HG03460 (cell line): ENCODE data around the gene PAWR.
"Not testable (repeated sequence)": the region's sequence is repeated elsewhere in the genome, so short reads cannot be mapped to it uniquely, and the experiment has no call there.

ENCODE experiments used
- ATAC-seq: cut with Tn5 transposase; IDR thresholded peaks from one replicate; pipeline ENCODE4 v1.9.1; 2021; ENCODE audit not compliant: unreplicated experiment

The PAWR gene

DNA sequence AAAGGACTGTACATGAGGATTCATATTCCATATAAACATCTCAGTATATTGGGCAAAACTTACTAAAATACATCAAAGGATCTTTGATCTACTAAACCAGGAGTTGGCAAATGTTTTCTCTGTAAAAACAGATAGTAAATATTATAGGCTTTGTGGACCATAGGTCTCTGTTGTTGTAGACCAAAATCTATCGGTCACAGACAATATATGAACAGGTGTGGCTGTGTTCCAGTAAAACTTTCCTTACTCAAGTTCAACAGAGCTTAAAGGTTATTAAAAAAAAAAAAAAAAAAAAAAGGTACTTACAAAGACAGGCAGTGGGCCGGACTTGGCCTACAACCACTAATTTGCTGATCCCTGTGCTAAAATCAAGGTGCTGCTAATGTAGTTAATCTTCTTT lies 40.3 kb downstream of the PAWR start:
- no peak for ATAC-seq

DNA sequence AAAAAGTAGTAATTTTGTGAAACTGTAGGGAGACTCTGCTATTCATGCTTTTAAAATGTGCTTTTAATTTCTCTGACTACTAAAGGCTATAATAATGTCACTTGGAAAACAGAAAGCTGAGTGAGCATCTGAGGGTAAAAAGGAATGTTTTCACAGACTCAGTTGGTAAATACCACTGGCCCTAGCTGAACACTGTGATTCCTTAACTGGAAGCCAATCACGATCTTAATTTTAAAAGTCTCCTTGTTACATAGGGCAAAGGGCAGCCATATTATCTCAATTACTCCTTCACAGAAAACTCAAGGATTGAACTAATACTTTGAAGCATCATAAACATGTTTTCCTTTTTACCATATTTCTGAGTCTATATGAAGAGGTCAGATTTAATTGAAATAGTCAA lies 41.9 kb downstream of the PAWR start:
- no peak for ATAC-seq

DNA sequence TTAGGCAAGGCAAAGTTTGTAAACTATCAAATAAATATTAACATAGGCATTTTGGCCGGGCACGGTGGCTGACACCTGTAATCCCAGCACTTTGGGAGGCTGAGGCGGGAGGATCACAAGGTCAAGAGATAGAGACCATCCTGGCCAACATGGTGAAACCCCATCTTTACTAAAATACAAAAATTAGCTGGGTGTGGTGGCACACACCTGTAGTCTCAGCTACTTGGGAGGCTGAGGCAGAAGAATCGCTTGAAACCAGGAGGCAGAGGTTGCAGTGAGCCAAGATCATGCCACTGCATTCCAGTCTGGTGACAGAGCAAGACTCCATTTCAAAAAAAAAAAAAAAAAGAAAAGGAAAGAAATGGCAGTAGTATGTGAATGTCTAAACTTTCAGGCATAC lies 43.9 kb downstream of the PAWR start:
- not testable (repeated sequence) for ATAC-seq

DNA sequence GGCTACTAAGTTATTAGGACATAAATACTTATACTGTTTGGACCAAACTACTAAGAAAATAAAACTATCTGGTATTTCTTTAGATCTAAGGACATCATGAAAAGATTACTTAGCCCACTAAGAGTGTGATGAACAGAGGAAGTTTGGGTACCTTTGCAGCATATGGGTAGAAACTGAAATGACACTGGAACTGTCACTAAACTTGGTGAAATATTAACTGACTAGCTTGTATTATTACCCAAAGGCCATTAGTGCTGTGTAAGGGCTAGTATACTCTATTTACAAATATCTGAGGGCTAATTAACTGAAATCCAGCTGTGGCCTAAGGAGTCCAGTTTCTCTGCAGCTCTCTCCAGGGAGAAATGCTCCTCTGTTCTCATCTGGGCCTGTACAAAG lies 45.5 kb downstream of the PAWR start:
- peak; percentile 99 for ATAC-seq

DNA sequence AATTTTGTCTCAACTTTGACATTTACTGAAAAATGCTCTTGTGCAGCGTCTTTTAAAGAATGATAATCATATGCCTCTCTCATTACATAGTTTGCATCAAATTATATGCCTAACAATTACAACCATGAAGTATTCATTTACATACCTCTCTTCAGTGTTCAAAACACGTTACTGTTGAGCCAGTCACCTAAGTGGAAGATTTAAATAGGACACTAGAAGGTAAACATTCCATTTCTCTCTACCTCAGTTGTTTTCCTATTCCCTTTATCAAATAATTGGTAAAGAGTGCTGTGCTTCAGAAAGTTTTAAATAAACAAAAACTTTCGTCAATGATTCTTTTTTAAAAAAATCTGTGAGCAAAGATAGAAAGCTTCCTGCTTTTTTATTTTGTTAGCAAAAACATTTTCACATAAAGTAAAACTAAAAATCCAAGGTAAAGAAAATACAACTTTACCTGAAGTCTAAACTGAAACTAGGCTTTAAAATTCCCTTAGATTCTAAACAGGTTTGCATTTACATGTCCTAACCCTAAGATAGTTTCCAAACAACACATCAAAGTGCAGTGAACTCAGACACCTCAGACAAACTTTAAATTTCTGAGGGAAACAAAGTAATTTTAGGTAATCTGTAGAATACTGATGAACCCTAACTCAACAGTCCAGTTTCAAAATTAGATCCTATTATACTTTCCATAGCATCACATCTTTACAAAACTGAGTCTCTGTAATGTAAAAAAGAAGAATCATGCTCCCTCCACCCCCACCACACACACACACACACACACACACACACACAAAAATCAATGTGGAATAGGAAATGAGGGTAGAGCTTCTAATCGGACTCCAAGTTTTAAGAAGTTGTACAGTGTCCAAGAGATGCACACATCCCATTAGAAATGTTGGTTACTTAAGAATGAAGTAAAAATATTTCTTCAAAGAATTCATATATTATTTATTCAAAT lies 46.2 kb downstream of the PAWR start:
- peak; percentile 26 for ATAC-seq

DNA sequence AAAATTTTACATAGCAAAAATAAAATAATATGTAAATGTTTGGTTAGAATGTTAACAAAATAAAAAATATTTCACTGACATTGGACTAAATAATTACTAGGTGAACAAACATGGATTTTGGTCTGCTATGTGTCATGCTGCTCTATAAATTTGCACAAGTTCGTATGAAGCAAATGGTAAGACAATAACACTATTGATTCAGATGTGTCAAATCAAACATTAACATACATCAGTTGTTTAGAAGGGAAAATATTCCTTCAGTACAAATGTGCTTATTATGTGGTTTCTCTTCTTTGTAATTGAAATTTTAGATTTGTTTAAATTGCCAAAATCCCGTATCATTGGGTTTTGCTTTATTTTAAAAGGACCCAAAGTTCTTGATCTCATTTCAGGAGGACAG lies 46.9 kb downstream of the PAWR start:
- no peak for ATAC-seq

DNA sequence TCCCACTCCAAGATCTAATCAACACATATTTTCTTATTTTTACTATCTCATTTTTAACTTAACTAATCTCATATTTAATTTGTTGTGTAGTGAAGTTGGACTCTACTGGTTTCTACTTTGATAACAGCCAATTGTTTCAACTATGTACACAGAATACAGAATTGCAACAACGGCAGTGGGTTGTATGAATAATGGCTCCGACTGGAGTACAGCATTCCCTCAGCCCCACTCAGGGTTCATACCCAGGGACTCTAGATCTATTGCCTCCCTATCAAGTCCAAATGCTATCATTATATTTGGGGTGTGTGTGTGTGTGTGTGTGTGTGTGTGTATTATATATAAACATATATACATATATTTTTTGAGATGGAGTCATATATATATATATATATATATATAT lies 52.3 kb downstream of the PAWR start:
- ATAC-seq, result no peak

DNA sequence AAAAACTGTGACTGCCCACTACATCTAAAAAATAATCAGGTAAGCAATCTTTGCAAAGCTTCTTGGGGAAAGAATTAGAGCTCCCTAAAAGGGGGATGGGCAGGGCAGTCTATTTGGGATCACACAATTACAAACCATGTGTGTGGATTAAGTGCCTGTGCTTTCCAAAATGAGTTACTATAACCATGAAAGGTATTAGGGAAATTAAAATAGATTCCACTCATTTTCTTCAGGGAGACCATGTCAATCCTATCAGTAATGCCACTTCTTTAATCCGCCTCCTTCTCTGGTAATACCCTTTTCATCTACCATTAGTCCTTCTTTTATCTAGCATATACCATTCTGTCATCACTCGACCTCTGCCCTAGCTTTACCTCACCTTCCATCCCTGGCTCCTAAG lies 53.7 kb downstream of the PAWR start:
- ATAC-seq, result no peak

DNA sequence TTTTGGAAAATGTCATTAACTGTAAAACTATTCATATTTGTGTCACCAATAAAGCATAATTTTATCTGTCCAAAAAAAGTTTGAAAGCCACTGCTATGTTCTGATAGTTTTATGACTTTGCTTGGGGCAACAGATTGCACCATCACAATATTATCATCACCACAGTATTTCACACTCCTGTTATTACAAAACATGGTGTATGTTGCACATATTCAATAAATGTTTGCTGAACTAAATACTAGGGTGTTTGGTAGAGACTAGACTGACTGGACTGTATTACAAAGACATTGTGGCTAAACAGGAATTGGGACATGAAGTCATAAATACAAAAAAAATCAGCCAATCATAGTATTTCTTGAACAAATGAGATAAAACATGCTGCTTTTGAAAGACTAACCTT lies 55.1 kb downstream of the PAWR start:
- ATAC-seq, result no peak

DNA sequence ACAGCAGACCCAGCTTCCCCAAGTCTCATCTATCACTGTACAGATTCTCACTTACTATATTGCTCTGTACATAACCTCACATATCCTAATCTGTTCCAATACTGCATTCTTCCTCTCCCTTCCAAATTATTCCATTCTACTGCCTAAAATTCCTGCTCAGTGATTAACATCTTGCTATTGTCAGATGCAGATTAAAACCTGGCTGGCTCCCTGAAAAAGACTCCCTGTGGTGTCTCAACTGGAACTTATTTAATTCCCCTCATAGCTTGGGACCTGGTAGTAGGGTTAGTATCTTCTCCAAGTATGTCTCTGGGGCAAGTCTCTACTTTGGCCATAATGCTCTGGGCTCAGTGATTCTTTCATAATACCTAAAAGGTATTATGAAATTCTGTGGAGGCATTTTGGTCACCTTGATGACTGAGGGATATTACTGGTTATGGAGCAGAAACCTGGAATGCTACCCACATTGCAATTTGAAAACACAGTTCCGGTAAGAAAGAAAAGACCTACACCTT lies 55.8 kb downstream of the PAWR start:
- no peak for ATAC-seq

DNA sequence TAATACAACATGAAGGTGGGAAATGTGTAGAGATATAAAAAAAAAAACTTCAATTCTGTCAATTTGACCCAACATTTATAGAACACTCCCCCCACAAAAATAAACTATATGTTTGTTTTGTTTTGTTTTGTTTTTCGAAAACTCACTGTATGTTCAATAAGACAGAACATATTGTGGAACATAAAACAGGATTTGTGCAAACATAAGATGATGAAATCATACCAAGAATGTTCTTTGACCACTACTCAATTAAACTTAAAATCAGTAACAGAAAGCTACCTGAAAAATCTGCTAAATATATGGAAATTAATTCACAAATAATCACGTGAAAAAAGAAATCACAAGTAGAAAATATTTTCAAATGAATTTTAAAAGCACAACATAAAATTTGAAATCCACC lies 61.2 kb downstream of the PAWR start:
- no peak for ATAC-seq

DNA sequence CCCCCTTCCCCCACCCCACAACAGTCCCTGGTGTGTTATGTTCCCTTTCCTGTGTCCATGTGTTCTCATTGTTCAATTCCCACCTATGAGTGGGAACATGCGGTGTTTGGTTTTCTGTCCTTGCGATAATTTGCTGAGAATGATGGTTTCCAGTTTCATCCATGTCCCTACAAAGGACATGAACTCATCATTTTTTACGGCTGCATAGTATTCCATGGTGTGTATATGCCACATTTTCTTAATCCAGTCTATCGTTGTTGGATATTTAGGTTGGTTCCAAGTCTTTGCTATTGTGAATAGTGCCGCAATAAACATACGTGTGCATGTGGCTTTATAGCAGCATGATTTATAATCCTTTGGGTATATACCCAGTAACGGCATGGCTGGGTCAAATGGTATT lies 64.0 kb downstream of the PAWR start:
- not testable (repeated sequence) for ATAC-seq

DNA sequence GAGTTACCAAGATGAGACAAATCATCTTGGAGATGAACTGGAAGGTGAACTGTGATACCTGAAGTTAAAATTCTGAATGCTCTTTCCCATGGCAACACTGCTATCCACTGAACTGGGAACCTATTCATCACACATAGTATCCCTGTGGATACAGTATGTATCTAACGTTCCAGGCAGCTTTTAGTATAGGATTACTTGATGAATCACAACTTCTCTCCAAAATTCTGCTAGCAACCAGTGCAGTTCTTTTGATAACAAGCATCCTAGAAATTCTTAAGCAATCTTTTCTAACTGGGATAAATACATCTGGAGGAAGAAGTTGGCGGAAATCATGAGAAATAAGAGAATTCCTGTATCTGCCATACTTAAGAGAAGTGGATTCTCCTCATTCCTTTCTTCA lies 66.4 kb downstream of the PAWR start:
- ATAC-seq, result no peak

DNA sequence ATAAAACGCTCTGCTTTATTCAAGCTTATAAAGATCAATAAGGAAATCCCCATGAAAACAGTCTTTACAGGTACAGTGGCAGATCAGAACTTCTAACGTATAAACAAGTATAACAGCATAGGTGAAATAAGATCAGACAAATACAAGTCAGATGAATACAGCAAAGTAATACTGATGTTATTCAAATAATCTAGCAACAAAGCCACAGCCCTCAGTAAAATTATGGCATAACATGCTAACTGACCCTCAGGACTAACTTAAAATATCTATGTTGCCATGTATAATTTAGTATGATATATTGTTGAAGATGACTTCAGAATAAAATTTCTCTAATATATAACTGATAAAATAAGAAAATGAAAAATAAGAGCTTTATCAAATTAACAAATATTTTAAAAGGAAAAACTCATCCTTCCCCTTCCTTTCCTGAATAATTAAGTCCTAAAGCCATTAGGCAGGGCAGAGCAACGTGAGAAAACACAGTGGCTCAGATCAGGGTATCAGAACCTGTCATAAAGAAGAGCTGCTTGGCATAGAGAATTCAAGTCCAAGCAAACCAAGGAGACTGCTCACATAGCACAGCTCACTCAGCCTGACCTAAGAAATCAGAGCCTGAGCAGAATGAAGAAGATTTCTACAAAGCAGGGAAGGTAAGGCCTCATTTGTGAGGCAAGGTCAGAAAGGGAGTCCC lies 70.7 kb downstream of the PAWR start:
- no peak for ATAC-seq

DNA sequence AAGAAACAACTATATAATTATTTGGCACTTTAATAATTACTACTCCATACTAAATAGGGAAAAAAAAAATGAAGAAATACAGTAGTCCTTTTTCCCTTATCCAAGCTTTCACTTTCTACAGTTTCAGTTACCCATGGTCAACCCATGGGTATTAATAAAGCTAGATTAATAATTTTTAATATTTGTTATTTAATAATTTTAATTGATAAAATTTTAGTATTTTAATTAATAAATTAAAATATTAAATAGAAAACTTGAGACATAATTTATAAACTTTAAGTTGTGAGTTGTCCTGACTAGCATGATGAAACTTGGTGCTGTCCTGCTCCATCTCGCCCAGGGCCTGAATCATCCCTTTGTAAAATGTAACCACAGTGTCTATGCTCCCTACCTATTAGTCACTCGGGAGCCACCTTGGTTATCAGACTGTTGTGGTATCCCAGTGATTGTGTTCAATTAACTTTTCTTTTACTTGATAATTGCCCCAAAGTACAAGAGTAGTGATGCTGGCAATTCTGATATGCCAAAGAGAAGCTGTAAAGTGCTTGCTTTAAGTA lies 71.8 kb downstream of the PAWR start:
- no peak for ATAC-seq

DNA sequence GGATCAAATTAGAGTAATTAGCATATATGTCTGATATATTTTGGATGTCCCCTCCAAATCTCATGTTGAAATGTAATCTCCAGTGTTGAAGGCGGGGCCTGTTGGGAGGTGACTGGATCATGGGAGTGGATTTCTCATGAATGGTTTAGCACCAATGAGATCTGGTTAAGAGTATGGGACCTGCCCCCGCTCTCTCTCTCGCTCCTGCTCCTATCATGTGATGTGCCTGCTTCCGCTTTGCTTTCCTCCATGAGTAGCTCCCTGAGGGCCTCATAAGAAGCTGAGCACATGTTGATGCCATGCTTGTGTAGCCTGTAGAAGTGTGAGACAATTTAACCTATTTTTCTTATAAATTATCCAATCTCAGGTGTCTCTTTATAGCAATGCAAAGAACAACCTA lies 73.1 kb downstream of the PAWR start:
- ATAC-seq, result no peak

DNA sequence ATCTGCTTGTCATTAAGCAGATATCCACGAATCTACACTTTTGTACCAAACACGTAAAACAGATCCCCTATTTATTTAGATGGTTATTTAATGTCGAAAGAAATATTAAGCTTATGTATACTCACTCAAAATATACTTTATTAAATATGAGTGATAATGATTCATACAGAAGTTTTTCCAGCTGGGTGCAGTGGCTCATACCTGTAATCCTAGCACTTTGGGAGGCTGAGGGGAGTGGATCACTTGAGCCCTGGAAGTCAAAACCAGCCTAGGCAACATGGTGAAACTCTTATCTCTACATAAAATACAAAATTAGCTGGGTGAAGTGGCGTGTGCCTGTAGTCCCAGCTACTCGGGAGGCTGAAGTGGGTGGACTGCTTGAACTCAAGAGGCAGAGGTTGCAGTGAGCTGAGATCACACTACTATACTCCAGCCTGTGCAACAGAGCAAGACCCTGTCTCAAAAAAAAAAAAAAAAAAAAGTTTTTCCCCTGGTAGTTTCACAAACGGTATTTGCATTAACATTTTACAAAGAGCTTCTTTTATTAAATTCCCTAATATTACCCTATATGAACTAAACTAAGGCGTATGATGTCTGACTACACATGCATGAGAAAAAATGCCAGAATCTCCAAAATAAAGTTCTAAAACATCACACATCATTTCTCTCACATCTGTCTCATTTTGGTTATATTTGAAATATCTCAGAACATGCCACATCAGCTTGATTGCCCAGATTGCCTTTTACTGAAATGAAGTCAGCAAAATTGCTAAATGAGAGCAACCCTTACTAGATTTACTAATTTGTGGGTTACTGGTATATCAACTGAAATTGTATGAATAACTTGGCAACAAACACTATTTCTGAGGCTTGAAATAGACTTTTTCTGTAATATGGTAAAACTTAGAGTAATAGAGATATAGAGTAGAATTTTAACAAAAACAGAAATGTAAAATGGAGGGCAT lies 74.9 kb downstream of the PAWR start:
- peak; percentile 57 for ATAC-seq

DNA sequence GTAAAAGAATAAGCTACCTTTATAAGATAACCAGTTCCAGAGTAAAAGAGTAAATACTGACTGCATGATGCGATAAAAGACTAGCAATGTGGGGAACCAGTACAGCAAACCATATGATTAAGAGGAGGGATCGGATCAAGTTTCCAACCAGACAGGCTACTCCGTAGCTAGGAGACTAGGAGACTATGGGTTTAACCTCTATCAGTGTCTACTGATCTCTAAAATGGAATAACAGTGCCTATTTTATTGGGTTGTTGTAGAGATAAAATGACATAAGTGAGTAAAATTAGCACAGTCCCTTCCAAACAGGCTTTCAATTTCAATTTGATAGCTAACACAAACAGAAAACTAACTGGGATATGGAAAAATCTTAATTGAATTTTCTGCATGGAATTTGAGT lies 76.0 kb downstream of the PAWR start:
- ATAC-seq, result no peak

DNA sequence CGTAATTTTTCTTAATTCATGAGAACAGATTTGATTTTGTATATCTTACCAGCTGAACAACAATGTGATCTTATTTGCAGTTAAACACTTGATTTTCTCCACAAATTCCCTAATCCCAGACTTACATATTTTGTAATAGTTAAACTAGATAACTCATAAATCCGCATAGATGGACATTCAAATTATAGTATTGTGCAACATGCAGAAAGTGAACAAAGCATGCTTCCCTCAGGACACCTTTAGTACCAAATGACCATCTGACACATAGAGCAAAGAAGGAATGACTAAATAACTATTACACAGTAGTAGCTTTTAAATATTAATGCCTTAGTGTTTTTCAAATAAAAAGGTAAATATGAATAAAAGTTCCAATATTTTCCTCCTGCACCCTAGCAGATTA lies 88.9 kb downstream of the PAWR start:
- no peak for ATAC-seq

DNA sequence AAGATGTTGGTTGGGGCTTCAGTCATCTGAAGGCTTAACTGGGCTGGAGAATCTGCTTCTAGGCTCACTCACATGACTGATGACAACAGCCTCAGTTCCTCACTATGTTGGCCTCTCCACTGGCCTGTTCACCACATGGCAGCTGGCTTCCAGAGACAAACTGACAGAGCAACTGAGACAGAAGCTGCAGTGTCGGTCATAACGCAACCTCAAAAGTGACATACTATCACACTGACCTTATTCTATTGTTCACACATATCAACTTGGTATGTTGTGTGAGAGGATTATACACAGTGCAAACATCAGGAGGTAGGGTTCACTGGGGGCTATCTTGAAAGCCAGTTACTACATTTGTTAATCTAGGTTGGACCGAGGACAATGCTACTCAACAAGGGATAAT lies 92.9 kb downstream of the PAWR start:
- ATAC-seq, result no peak
